ENCODE measurements around the gene WIPF2. TPM values are rescaled to one million over a fixed set of nuclear protein-coding genes. Genes with fewer than 3 reads are reported as not detected.

Gene WIPF2
- total and polyA plus RNA-seq, 2 donors (not counting 1 experiment from before 2014, with no cell fraction given), result 7.7 to 48.4 TPM

DNA sequence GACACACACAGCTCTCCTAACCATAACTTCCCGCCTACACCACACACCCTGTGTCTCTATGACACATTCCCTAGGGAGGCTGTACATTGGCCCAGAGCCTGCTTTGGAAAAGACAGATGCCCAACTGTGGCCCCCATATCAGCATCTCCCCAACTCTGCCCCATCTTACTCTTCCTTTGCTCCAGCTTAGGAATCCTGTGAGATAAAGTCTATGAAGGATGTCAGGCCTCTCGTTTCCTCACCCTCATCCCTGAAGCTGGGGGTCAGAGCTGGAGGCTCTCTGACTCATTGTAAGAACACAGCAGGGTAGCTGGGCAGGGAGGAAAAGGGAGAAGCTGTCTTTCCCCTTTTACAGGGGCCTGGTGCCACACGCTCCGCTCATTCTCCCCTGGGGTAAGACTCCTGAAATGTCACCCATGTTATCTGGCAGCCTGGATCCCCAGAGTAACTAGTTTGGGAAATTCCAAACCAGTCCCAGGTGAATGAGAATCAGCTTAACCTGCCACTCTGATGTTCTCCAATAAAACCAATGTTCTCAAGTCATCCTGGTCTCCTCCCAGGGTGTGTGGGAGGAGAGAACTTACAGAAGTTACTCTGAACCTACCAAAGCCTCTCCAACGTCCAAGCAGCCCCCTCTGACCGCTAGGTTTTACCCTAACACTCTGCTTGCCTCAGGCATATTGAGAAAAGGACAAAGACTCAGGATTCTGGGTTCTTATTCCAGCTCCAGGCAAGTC, 39.0 kb upstream of the WIPF2 start:
- WGBS (ENCODE audit: insufficient coverage), result 84% methylated on average over 5 of the region's 6 CpGs
- Histone ChIP-seq H3K4me2 (replicated peaks; ENCODE audit: low read depth, low read length, poor library complexity, severe bottlenecking) (no peak overlapping the region), H3K27me3 (replicated peaks in 1 of 4; ENCODE audit: control extremely low read depth in 1 of 4, control insufficient read depth in 3 of 4, insufficient read depth in 4 of 4, low read length in 3 of 4) (peaks cover 0 to 7% (median 2%) of the 10 kb centered on the region in 4 experiments), H3K4me3 (ENCODE audit: control extremely low read depth in 1 of 5, extremely low read depth in 1 of 5, insufficient read depth in 1 of 5, low read depth in 2 of 5, low read length in 4 of 5) (no peak overlapping the region), H3K9ac (ENCODE audit: low read length) (no peak overlapping the region), H3K4me1 (ENCODE audit: control insufficient read depth in 2 of 2, insufficient read depth in 2 of 2, low read length in 2 of 2) (peaks cover 17% of the 10 kb centered on the region in 2 donors), H2AFZ (ENCODE audit: insufficient read depth, low read depth, low read length, poor library complexity, severe bottlenecking) (no peak overlapping the region), H3K79me2 (ENCODE audit: control insufficient read depth, insufficient read depth, low read length) (peaks cover 5% of the 10 kb centered on the region), H4K20me1 (ENCODE audit: control insufficient read depth, insufficient read depth, low read length, poor library complexity, severe bottlenecking) (peaks cover 11% of the 10 kb centered on the region), H3K9me3 (ENCODE audit: control extremely low read depth in 1 of 3, control insufficient read depth in 2 of 3, insufficient read depth in 1 of 3, low read length in 2 of 3) (no peaks in the 10 kb centered on the region), H3K36me3 (replicated peaks in 1 of 2; ENCODE audit: control extremely low read depth in 1 of 2, control insufficient read depth in 1 of 2, extremely low read depth in 1 of 2, insufficient read depth in 2 of 2, low read length in 1 of 2) (peaks cover 0 to 4% of the 10 kb centered on the region in 2 experiments), H3K27ac (ENCODE audit: low read length in 2 of 2) (no peak overlapping the region)
- ATAC-seq (ENCODE audit: low read depth), result no peak
- intact Hi-C loops (cut with micrococcal nuclease), result no loop called here
- ChIA-PET CTCF (interaction anchor here (0.9 to 3.5 kb wide), 3 partner anchors 10 to 113 kb away, joined by 3 to 17 read pairs (median 4); no protein-coding TSS in a partner anchor), POLR2A (interaction anchor here (0.6 kb wide), 1 partner anchor 14 kb away, joined by 3 read pairs; no protein-coding TSS in a partner anchor)
- Mint-ChIP-seq H3K4me3 (no peak overlapping the region), H3K27me3 (no peaks in the 10 kb centered on the region), H3K9me3 (ENCODE audit: insufficient read depth) (no peaks in the 10 kb centered on the region), H3K4me1 (peaks cover 11% of the 10 kb centered on the region), H3K27ac (no peak overlapping the region)
- no peak for DNase-seq
- TF ChIP-seq CTCF (IDR thresholded peaks at IDR 0.05) (no peak), EZH2 (IDR thresholded peaks at IDR 0.05; ENCODE audit: borderline replicate concordance, insufficient read depth, low read depth, low read length, poor library complexity, severe bottlenecking) (no peak)

- no peaks in the 10 kb centered on the region for H3K27me3 Mint-ChIP-seq
- no peak overlapping the region for H3K4me3 Mint-ChIP-seq
- H4K20me1 ChIP-seq (ENCODE audit: control insufficient read depth, insufficient read depth, low read length, poor library complexity, severe bottlenecking), result peaks cover 11% of the 10 kb centered on the region
- CTCF ChIA-PET, result interaction anchor here (3.5 kb wide), 1 partner anchor 10 kb away, joined by 17 read pairs; no protein-coding TSS in a partner anchor
- H3K27me3 ChIP-seq (replicated peaks in 1 of 4; ENCODE audit: control extremely low read depth in 1 of 4, control insufficient read depth in 3 of 4, insufficient read depth in 4 of 4, low read length in 3 of 4), result peaks cover 0 to 7% (median 2%) of the 10 kb centered on the region in 4 experiments
- no peak overlapping the region for H2AFZ ChIP-seq (ENCODE audit: insufficient read depth, low read depth, low read length, poor library complexity, severe bottlenecking)
- no peak for ATAC-seq (ENCODE audit: low read depth)
- DNase-seq, result no peak
- H3K9ac ChIP-seq (ENCODE audit: low read length), result no peak overlapping the region
- no peak overlapping the region for H3K27ac Mint-ChIP-seq
- no peaks in the 10 kb centered on the region for H3K9me3 Mint-ChIP-seq (ENCODE audit: insufficient read depth)
- peaks cover 17% of the 10 kb centered on the region in 2 donors for H3K4me1 ChIP-seq (ENCODE audit: control insufficient read depth in 2 of 2, insufficient read depth in 2 of 2, low read length in 2 of 2)
- no peak overlapping the region for H3K4me2 ChIP-seq (replicated peaks; ENCODE audit: low read depth, low read length, poor library complexity, severe bottlenecking)
- peaks cover 0 to 4% of the 10 kb centered on the region in 2 experiments for H3K36me3 ChIP-seq (replicated peaks in 1 of 2; ENCODE audit: control extremely low read depth in 1 of 2, control insufficient read depth in 1 of 2, extremely low read depth in 1 of 2, insufficient read depth in 2 of 2, low read length in 1 of 2)
- no peak overlapping the region for H3K27ac ChIP-seq (ENCODE audit: low read length in 2 of 2)
- 100% methylated on average over 1 of the region's 5 CpGs for WGBS (ENCODE audit: insufficient coverage)
- no peak for TF ChIP-seq EZH2 (IDR thresholded peaks at IDR 0.05; ENCODE audit: borderline replicate concordance, insufficient read depth, low read depth, low read length, poor library complexity, severe bottlenecking)
- no peak for TF ChIP-seq CTCF (IDR thresholded peaks at IDR 0.05)
- peaks cover 11% of the 10 kb centered on the region for H3K4me1 Mint-ChIP-seq
- H3K4me3 ChIP-seq (ENCODE audit: control extremely low read depth in 1 of 5, extremely low read depth in 1 of 5, insufficient read depth in 1 of 5, low read depth in 2 of 5, low read length in 4 of 5), result no peak overlapping the region
- H3K9me3 ChIP-seq (ENCODE audit: control extremely low read depth in 1 of 3, control insufficient read depth in 2 of 3, insufficient read depth in 1 of 3, low read length in 2 of 3), result no peaks in the 10 kb centered on the region
- POLR2A ChIA-PET, result no interaction called here
- H3K79me2 ChIP-seq (ENCODE audit: control insufficient read depth, insufficient read depth, low read length), result peaks cover 5% of the 10 kb centered on the region
- intact Hi-C loops (cut with micrococcal nuclease), result no loop called here
Measured at GRCh38 chr17:40180694-40181093, 38.4 kb upstream of the WIPF2 start.
